SH-SY5Y (cell line): ENCODE data around the gene SPP2.

ENCODE experiments used
- GATA2 ChIP-seq: IDR thresholded peaks from 2 replicates; pipeline ENCODE4 v1.6.1; 2011; ENCODE audit warnings: mild to moderate bottlenecking, low read depth, low read length
- GATA3 ChIP-seq: IDR thresholded peaks from 2 replicates; pipeline ENCODE4 v1.6.1; 2011; ENCODE audit warnings: low read depth, mild to moderate bottlenecking, low read length, moderate library complexity

SPP2 gene

GRCh38 chr2:234050455-234051135, at the start of gene SPP2:
TSS of gene SPP2 (plus strand) at chr2:234050702. CDS start at chr2:234050787, 85 bp downstream.
- TF ChIP-seq GATA2 (no peak), GATA3 (no peak)

GRCh38 chr2:234001380-234002160, 48.9 kb upstream of the SPP2 start:
- TF ChIP-seq GATA3 (no peak), GATA2 (no peak)

GRCh38 chr2:234002281-234002680, 48.2 kb upstream of the SPP2 start:
- TF ChIP-seq GATA2, result no peak
- no peak for TF ChIP-seq GATA3

- TF ChIP-seq GATA2 (no peak), GATA3 (no peak)
Measured at GRCh38 chr2:234003972-234004617, 46.4 kb upstream of the SPP2 start.

GRCh38 chr2:234005126-234005525, 45.4 kb upstream of the SPP2 start:
- TF ChIP-seq GATA2 (no peak), GATA3 (no peak)

GRCh38 chr2:234006501-234006900, 44.0 kb upstream of the SPP2 start:
- TF ChIP-seq GATA2, result no peak
- no peak for TF ChIP-seq GATA3

GRCh38 chr2:234014427-234014826, 36.1 kb upstream of the SPP2 start:
- TF ChIP-seq GATA3 (no peak), GATA2 (no peak)

- TF ChIP-seq GATA2 (no peak), GATA3 (no peak)
Measured at GRCh38 chr2:234015861-234016260, 34.6 kb upstream of the SPP2 start.

GRCh38 chr2:234019896-234020295, 30.6 kb upstream of the SPP2 start:
- TF ChIP-seq GATA3, result no peak
- TF ChIP-seq GATA2, result no peak

GRCh38 chr2:234020332-234020731, 30.2 kb upstream of the SPP2 start:
- no peak for TF ChIP-seq GATA3
- TF ChIP-seq GATA2, result no peak

GRCh38 chr2:234022424-234022823, 28.1 kb upstream of the SPP2 start:
- TF ChIP-seq GATA2 (no peak), GATA3 (no peak)

GRCh38 chr2:234024304-234024703, 26.2 kb upstream of the SPP2 start:
- TF ChIP-seq GATA3, result no peak
- no peak for TF ChIP-seq GATA2

GRCh38 chr2:234025466-234025865, 25.0 kb upstream of the SPP2 start:
- TF ChIP-seq GATA3, result no peak
- TF ChIP-seq GATA2, result no peak

GRCh38 chr2:234025891-234026401, 24.6 kb upstream of the SPP2 start:
- no peak for TF ChIP-seq GATA2
- no peak for TF ChIP-seq GATA3
